Neuron (in vitro differentiated cells): Measurements from ENCODE around the gene TOMM20L.
"Not testable (repeated sequence)": the region's sequence is repeated elsewhere in the genome, so short reads cannot be mapped to it uniquely, and the experiment has no call there.

Experiments
- H2AFZ ChIP-seq: one replicate; pipeline ENCODE4 v1.6.1; 2013; ENCODE audit warnings: low read depth, mild to moderate bottlenecking, inconsistent platforms, low read length, moderate library complexity
- H3K27me3 ChIP-seq: one replicate; pipeline ENCODE4 v1.6.1; 2013; ENCODE audit warnings: low read length; ENCODE audit not compliant: insufficient read depth
- H3K36me3 ChIP-seq: one replicate; pipeline ENCODE4 v1.6.1; 2013; ENCODE audit warnings: low read length; ENCODE audit not compliant: insufficient read depth
- H3K4me1 ChIP-seq: one replicate; pipeline ENCODE4 v1.6.1; 2013; ENCODE audit warnings: low read length; ENCODE audit not compliant: insufficient read depth
- H3K4me3 ChIP-seq: 2 replicates; pipeline ENCODE4 v1.5.1; 2013; ENCODE audit warnings: mild to moderate bottlenecking, low read length, moderate library complexity
- H3K9me3 ChIP-seq: one replicate; pipeline ENCODE4 v1.6.1; 2013; ENCODE audit warnings: low read length

TOMM20L gene

GRCh38 chr14:58395812-58396788 lies at the start of gene TOMM20L:
TSS of gene TOMM20L (plus strand) at chr14:58395930. CDS start at chr14:58395958, 28 bp downstream.
- Histone ChIP-seq H3K27me3 (no peaks in the 10 kb centered on the region), H3K9me3 (no peaks in the 10 kb centered on the region), H3K36me3 (no peaks in the 10 kb centered on the region), H3K4me3 (no peak within 1 kb of the TSS), H3K4me1 (no peaks in the 10 kb centered on the region), H2AFZ (peak within 1 kb of the TSS; percentile 56)

GRCh38 chr14:58353516-58354299 lies 42.0 kb upstream of the TOMM20L start:
- H3K9me3 ChIP-seq, result no peaks in the 10 kb centered on the region
- peaks cover 76% of the 10 kb centered on the region for H3K36me3 ChIP-seq
- H3K4me1 ChIP-seq, result no peaks in the 10 kb centered on the region
- H2AFZ ChIP-seq, result no peak overlapping the region
- no peak overlapping the region for H3K4me3 ChIP-seq
- no peaks in the 10 kb centered on the region for H3K27me3 ChIP-seq

GRCh38 chr14:58354808-58355207 lies 40.9 kb upstream of the TOMM20L start:
- H3K36me3 ChIP-seq, result peaks cover 79% of the 10 kb centered on the region
- H3K27me3 ChIP-seq, result no peaks in the 10 kb centered on the region
- no peaks in the 10 kb centered on the region for H3K9me3 ChIP-seq
- H3K4me3 ChIP-seq, result no peak overlapping the region
- H3K4me1 ChIP-seq, result no peaks in the 10 kb centered on the region
- H2AFZ ChIP-seq, result no peak overlapping the region

- Histone ChIP-seq H3K4me1 (no peaks in the 10 kb centered on the region), H3K27me3 (no peaks in the 10 kb centered on the region), H3K4me3 (no peak overlapping the region), H2AFZ (no peak overlapping the region), H3K9me3 (no peaks in the 10 kb centered on the region), H3K36me3 (peaks cover 78% of the 10 kb centered on the region)
Measured at GRCh38 chr14:58356268-58356667, 39.5 kb upstream of the TOMM20L start.

GRCh38 chr14:58362272-58362671 lies 33.5 kb upstream of the TOMM20L start:
- H3K4me3 ChIP-seq, H3K4me1 ChIP-seq, H2AFZ ChIP-seq, H3K27me3 ChIP-seq, H3K9me3 ChIP-seq: not testable (repeated sequence)
- H3K36me3 ChIP-seq, result peaks cover 80% of the 10 kb centered on the region

- Histone ChIP-seq H3K4me3 (no peak overlapping the region), H3K27me3 (no peaks in the 10 kb centered on the region), H2AFZ (no peak overlapping the region), H3K36me3 (peaks cover 80% of the 10 kb centered on the region), H3K9me3 (no peaks in the 10 kb centered on the region), H3K4me1 (no peaks in the 10 kb centered on the region)
Measured at GRCh38 chr14:58362798-58363412, 32.8 kb upstream of the TOMM20L start.

- Histone ChIP-seq H3K9me3 (no peaks in the 10 kb centered on the region), H2AFZ (no peak overlapping the region), H3K36me3 (peaks cover 79% of the 10 kb centered on the region), H3K27me3 (no peaks in the 10 kb centered on the region), H3K4me1 (no peaks in the 10 kb centered on the region), H3K4me3 (no peak overlapping the region)
Measured at GRCh38 chr14:58364316-58364715, 31.4 kb upstream of the TOMM20L start.

GRCh38 chr14:58367296-58367695 lies 28.4 kb upstream of the TOMM20L start:
- no peak overlapping the region for H2AFZ ChIP-seq
- H3K36me3 ChIP-seq, result peaks cover 77% of the 10 kb centered on the region
- no peak overlapping the region for H3K4me3 ChIP-seq
- H3K9me3 ChIP-seq, result no peaks in the 10 kb centered on the region
- no peaks in the 10 kb centered on the region for H3K27me3 ChIP-seq
- no peaks in the 10 kb centered on the region for H3K4me1 ChIP-seq

- Histone ChIP-seq H3K4me1 (no peaks in the 10 kb centered on the region), H3K27me3 (no peaks in the 10 kb centered on the region), H2AFZ (no peak overlapping the region), H3K36me3 (peaks cover 77% of the 10 kb centered on the region), H3K9me3 (no peaks in the 10 kb centered on the region), H3K4me3 (no peak overlapping the region)
Measured at GRCh38 chr14:58368956-58369355, 26.8 kb upstream of the TOMM20L start.

GRCh38 chr14:58376791-58377190 lies 18.9 kb upstream of the TOMM20L start:
- no peak overlapping the region for H2AFZ ChIP-seq
- H3K27me3 ChIP-seq, result no peaks in the 10 kb centered on the region
- no peaks in the 10 kb centered on the region for H3K4me1 ChIP-seq
- no peak overlapping the region for H3K4me3 ChIP-seq
- H3K9me3 ChIP-seq, result peaks cover 2% of the 10 kb centered on the region
- peaks cover 39% of the 10 kb centered on the region for H3K36me3 ChIP-seq

GRCh38 chr14:58390830-58391229 lies 4.9 kb upstream of the TOMM20L start:
- no peak overlapping the region for H2AFZ ChIP-seq
- no peak overlapping the region for H3K4me3 ChIP-seq
- no peaks in the 10 kb centered on the region for H3K9me3 ChIP-seq
- no peaks in the 10 kb centered on the region for H3K36me3 ChIP-seq
- no peaks in the 10 kb centered on the region for H3K27me3 ChIP-seq
- H3K4me1 ChIP-seq, result no peaks in the 10 kb centered on the region

GRCh38 chr14:58395562-58395811 lies 243 bp upstream of the TOMM20L start:
- H3K9me3 ChIP-seq, result no peaks in the 10 kb centered on the region

GRCh38 chr14:58397156-58397555 lies 1.4 kb downstream of the TOMM20L start:
- H3K27me3 ChIP-seq, result no peaks in the 10 kb centered on the region
- no peak overlapping the region for H3K4me3 ChIP-seq
- no peaks in the 10 kb centered on the region for H3K4me1 ChIP-seq
- no peaks in the 10 kb centered on the region for H3K36me3 ChIP-seq
- H3K9me3 ChIP-seq, result no peaks in the 10 kb centered on the region
- no peak overlapping the region for H2AFZ ChIP-seq

More at GRCh38 chr14:58395562-58395811, 243 bp upstream of the TOMM20L start:
- H3K4me3 ChIP-seq, result no peak overlapping the region
- no peaks in the 10 kb centered on the region for H3K36me3 ChIP-seq
- H2AFZ ChIP-seq, result peak overlapping the region; percentile 56
- no peaks in the 10 kb centered on the region for H3K4me1 ChIP-seq
- H3K27me3 ChIP-seq, result no peaks in the 10 kb centered on the region
